ENCODE data around the gene GPR45. TPM values are rescaled to one million over a fixed set of nuclear protein-coding genes. Genes with fewer than 3 reads are reported as not detected.

Gene GPR45
- total and polyA plus RNA-seq, 9 of the 15 experiments (the other 6 are each of a cell fraction or from before 2014, with no cell fraction given): not detected

GRCh38 chr2:105262651-105263091 lies 21.1 kb downstream of the GPR45 start (continued):
- TF ChIP-seq NR2C1 (IDR thresholded peaks at IDR 0.05): no peak
- TF ChIP-seq NR2C1 (tag; IDR thresholded peaks at IDR 0.05): no peak
- no peak for TF ChIP-seq RBM39 (optimal IDR thresholded peaks at IDR 0.05; ENCODE audit: low read depth, low read length)
- no peak for TF ChIP-seq GATAD2A (IDR thresholded peaks at IDR 0.05)
- TF ChIP-seq ZC3H8 (IDR thresholded peaks at IDR 0.05): no peak
- 0 out of 4 replicates have a peak, but pooled peaks of 1 of the 2 experiments have one; percentile 12 for TF ChIP-seq TRIM24 (IDR thresholded peaks at IDR 0.05)
- TF ChIP-seq ZNF436 (CRISPR knock-in tag; IDR thresholded peaks at IDR 0.05): no peak
- TF ChIP-seq ZNF407 (IDR thresholded peaks at IDR 0.05; ENCODE audit: low read depth): no peak
- no peak for TF ChIP-seq ESRRA (IDR thresholded peaks at IDR 0.05; ENCODE audit: borderline replicate concordance, low read depth)
- no peak for TF ChIP-seq PURB (CRISPR knock-in tag; IDR thresholded peaks at IDR 0.05; ENCODE audit: low read depth)
- TF ChIP-seq E2F3 (CRISPR knock-in tag; IDR thresholded peaks at IDR 0.05): no peak
- TF ChIP-seq, protein P1, sequence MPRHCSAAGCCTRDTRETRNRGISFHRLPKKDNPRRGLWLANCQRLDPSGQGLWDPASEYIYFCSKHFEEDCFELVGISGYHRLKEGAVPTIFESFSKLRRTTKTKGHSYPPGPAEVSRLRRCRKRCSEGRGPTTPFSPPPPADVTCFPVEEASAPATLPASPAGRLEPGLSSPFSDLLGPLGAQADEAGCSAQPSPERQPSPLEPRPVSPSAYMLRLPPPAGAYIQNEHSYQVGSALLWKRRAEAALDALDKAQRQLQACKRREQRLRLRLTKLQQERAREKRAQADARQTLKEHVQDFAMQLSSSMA (CRISPR knock-in tag; IDR thresholded peaks at IDR 0.05): no peak
- TF ChIP-seq POLR2AphosphoS2 (IDR thresholded peaks at IDR 0.05; ENCODE audit: low read length): no peak
- no peak for TF ChIP-seq BACH1 (tag; IDR thresholded peaks at IDR 0.05)
- TF ChIP-seq, protein P2, sequence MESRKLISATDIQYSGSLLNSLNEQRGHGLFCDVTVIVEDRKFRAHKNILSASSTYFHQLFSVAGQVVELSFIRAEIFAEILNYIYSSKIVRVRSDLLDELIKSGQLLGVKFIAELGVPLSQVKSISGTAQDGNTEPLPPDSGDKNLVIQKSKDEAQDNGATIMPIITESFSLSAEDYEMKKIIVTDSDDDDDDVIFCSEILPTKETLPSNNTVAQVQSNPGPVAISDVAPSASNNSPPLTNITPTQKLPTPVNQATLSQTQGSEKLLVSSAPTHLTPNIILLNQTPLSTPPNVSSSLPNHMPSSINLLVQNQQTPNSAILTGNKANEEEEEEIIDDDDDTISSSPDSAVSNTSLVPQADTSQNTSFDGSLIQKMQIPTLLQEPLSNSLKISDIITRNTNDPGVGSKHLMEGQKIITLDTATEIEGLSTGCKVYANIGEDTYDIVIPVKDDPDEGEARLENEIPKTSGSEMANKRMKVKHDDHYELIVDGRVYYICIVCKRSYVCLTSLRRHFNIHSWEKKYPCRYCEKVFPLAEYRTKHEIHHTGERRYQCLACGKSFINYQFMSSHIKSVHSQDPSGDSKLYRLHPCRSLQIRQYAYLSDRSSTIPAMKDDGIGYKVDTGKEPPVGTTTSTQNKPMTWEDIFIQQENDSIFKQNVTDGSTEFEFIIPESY (CRISPR knock-in tag; IDR thresholded peaks at IDR 0.05): no peak
- peak; percentile 53; the same call in 1 of the 2 replicates for TF ChIP-seq DPF2 (IDR thresholded peaks at IDR 0.05)
- TF ChIP-seq TCF3 (CRISPR knock-in tag; IDR thresholded peaks at IDR 0.05): peak; percentile 33; the same call in 1 of the 2 replicates
- no peak for TF ChIP-seq ZNF699 (CRISPR knock-in tag; IDR thresholded peaks at IDR 0.05; ENCODE audit: insufficient replicate concordance)
- TF ChIP-seq U2AF2 (optimal IDR thresholded peaks at IDR 0.05; ENCODE audit: low read depth, low read length): no peak
- no peak for TF ChIP-seq ZNF232 (CRISPR knock-in tag; IDR thresholded peaks at IDR 0.05)
- no peak for TF ChIP-seq SAFB2 (IDR thresholded peaks at IDR 0.05; ENCODE audit: borderline replicate concordance, low read depth, low read length, severe bottlenecking)
- no peak for TF ChIP-seq NCOA4 (IDR thresholded peaks at IDR 0.05; ENCODE audit: partially characterized antibody)

Measured in K562 (cell line).